NB4 (cell line): ENCODE results near the gene CD300LD.

ENCODE experiments used
- DNase-seq: peaks from one replicate; pipeline ENCODE4 v3.0.0; 2010; ENCODE audit warnings: low read depth
- H3K4me3 ChIP-seq: one replicate; pipeline ENCODE4 v1.5.1; 2011; ENCODE audit warnings: mild to moderate bottlenecking, low read depth, low read length, moderate library complexity
- MYC ChIP-seq: IDR thresholded peaks from 2 replicates; pipeline ENCODE4 v1.6.1; 2011; ENCODE audit warnings: low read depth, low read length
- POLR2A ChIP-seq: IDR thresholded peaks from 2 replicates; pipeline ENCODE4 v1.6.1; 2011; ENCODE audit warnings: mild to moderate bottlenecking; ENCODE audit not compliant: insufficient read length; ENCODE audit errors: extremely low read depth
- TF ChIP-seq, protein P1 (sequence below): IDR thresholded peaks from one replicate; pipeline ENCODE4 v1.5.1; 2012; ENCODE audit warnings: low read depth, low read length
- TF ChIP-seq, protein P2 (sequence below): IDR thresholded peaks from 2 replicates; pipeline ENCODE4 v1.6.1; 2011; ENCODE audit warnings: low read depth, low read length

Gene CD300LD

GRCh38 chr17:74571621-74572270, 20.3 kb downstream of the CD300LD start:
- peak; percentile 27 for DNase-seq
- TF ChIP-seq, protein P1, sequence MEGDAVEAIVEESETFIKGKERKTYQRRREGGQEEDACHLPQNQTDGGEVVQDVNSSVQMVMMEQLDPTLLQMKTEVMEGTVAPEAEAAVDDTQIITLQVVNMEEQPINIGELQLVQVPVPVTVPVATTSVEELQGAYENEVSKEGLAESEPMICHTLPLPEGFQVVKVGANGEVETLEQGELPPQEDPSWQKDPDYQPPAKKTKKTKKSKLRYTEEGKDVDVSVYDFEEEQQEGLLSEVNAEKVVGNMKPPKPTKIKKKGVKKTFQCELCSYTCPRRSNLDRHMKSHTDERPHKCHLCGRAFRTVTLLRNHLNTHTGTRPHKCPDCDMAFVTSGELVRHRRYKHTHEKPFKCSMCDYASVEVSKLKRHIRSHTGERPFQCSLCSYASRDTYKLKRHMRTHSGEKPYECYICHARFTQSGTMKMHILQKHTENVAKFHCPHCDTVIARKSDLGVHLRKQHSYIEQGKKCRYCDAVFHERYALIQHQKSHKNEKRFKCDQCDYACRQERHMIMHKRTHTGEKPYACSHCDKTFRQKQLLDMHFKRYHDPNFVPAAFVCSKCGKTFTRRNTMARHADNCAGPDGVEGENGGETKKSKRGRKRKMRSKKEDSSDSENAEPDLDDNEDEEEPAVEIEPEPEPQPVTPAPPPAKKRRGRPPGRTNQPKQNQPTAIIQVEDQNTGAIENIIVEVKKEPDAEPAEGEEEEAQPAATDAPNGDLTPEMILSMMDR: no peak
- TF ChIP-seq POLR2A (no peak), MYC (no peak)
- TF ChIP-seq, protein P2, sequence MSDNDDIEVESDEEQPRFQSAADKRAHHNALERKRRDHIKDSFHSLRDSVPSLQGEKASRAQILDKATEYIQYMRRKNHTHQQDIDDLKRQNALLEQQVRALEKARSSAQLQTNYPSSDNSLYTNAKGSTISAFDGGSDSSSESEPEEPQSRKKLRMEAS: no peak
- no peak overlapping the region for H3K4me3 ChIP-seq

GRCh38 chr17:74569020-74570003, 22.8 kb downstream of the CD300LD start:
- no peak overlapping the region for H3K4me3 ChIP-seq
- peak; percentile 96 for DNase-seq
- TF ChIP-seq MYC: peak; percentile 56; the same call in 1 of the 2 replicates
- no peak for TF ChIP-seq POLR2A
- TF ChIP-seq, protein P2: peak; percentile 73

- no peak overlapping the region for H3K4me3 ChIP-seq
- DNase-seq: no peak
- TF ChIP-seq MYC (no peak), POLR2A (no peak)
- TF ChIP-seq, protein P1: no peak
- TF ChIP-seq, protein P2: no peak
These were observed 23.8 kb downstream of the CD300LD start for GRCh38 chr17:74568106-74568873.

DNA sequence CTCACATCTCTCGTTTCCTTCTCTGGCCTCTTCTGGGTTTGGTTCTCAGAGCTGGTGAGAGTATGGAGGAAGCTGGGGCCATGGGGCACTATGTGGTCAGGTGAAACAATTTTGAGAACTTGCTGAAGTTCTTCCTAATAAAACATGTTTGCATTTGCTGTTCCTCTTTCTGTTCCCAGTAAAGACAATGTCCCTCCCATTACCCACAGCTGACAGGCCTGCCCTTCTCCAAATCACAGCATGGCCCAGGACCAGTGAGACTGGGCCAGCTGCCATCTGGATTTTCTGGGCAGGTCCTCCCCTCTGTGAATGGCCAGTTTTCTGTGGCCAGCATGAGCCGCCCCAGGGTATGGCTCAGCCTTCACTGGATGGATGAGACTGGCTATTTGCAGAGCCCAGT, 24.7 kb downstream of the CD300LD start, which contains the start of gene CD300H:
TSS of gene CD300H (minus strand) at position 113 of the 400 bp plus-strand sequence.
- no peak for TF ChIP-seq MYC
- TF ChIP-seq, protein P1: no peak
- TF ChIP-seq, protein P2: no peak
- TF ChIP-seq POLR2A: no peak
- H3K4me3 ChIP-seq: no peak within 1 kb of the TSS
- peak; percentile 62 for DNase-seq

DNA sequence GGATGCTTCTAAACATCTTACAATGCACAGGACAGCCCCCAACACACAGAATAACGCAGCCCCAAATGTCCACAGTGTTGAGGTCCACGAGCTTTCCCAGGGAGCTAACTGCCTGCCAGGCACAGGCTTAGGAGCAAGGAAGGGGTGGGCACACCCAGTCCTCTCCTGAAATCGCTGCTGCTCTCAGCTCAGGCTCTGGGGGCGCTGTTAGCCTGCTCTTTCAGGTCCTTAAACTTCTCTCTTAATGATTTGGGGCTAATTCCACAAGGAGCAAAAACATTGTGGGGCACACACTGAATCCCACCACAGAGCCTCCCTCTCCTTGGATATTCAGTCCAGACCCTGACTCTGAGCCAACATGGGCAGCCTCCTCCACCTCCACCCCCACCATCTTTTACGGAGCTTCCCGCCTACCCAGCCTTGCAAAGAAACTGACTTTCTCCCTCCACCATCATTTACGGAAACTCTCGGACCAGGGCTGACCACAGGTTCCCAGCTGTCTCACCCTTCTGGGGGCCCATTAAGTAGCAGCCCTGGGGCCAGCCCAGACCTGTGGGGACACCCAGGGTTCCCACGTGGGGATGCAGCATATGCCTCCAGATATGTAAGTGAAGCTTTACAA, 25.8 kb downstream of the CD300LD start:
- no peak overlapping the region for H3K4me3 ChIP-seq
- TF ChIP-seq, protein P2: no peak
- TF ChIP-seq MYC (no peak), POLR2A (no peak)
- TF ChIP-seq, protein P1: peak; percentile 85
- peak; percentile 58 for DNase-seq
